ENCODE measurements around the gene JMJD8.

The JMJD8 gene

GRCh38 chr16:693766-694165 is 9.6 kb upstream of the JMJD8 start:
- H3K27ac ChIP-seq: peak overlapping the region; percentile 98
- no peak for TF ChIP-seq CTCF (IDR thresholded peaks at IDR 0.05)

- H3K27ac ChIP-seq: peak overlapping the region; percentile 98
- no peak for TF ChIP-seq ZFX (IDR thresholded peaks at IDR 0.05; ENCODE audit: borderline replicate concordance)
These were observed 9.2 kb upstream of the JMJD8 start for GRCh38 chr16:693364-693763.

GRCh38 chr16:692356-693108 is 8.4 kb upstream of the JMJD8 start:
- H3K27ac ChIP-seq: peak overlapping the region; percentile 98
- TF ChIP-seq ZFX (IDR thresholded peaks at IDR 0.05; ENCODE audit: borderline replicate concordance): no peak
- no peak for TF ChIP-seq CTCF (IDR thresholded peaks at IDR 0.05)

- H3K27ac ChIP-seq: peak overlapping the region; percentile 98
These were observed 7.1 kb upstream of the JMJD8 start for GRCh38 chr16:691242-691641.

- TF ChIP-seq ZFX (IDR thresholded peaks at IDR 0.05; ENCODE audit: borderline replicate concordance) (no peak), CTCF (IDR thresholded peaks at IDR 0.05) (no peak)
- H3K27ac ChIP-seq: peak overlapping the region; percentile 98
These were observed 5.2 kb upstream of the JMJD8 start for GRCh38 chr16:689175-689897.

GRCh38 chr16:687499-687898 is 3.4 kb upstream of the JMJD8 start:
- TF ChIP-seq CTCF (IDR thresholded peaks at IDR 0.05) (no peak), ZFX (IDR thresholded peaks at IDR 0.05; ENCODE audit: borderline replicate concordance) (no peak)
- H3K27ac ChIP-seq: peak overlapping the region; percentile 98; the same call in 1 of the 2 replicates

- TF ChIP-seq CTCF (IDR thresholded peaks at IDR 0.05) (no peak), ZFX (IDR thresholded peaks at IDR 0.05; ENCODE audit: borderline replicate concordance) (no peak)
- H3K27ac ChIP-seq: peak overlapping the region; percentile 98
These were observed 2.5 kb upstream of the JMJD8 start for GRCh38 chr16:686459-687260.

GRCh38 chr16:685967-686366 is 1.8 kb upstream of the JMJD8 start:
- peak; percentile 90 for TF ChIP-seq CTCF (IDR thresholded peaks at IDR 0.05)
- no peak for TF ChIP-seq ZFX (IDR thresholded peaks at IDR 0.05; ENCODE audit: borderline replicate concordance)

More at GRCh38 chr16:685967-686366, 1.8 kb upstream of the JMJD8 start:
- peak overlapping the region; percentile 98 for H3K27ac ChIP-seq
